Subcutaneous adipose tissue (tissue), 4 donors: ENCODE results near the gene SH3BP4. TPM values are rescaled to one million over a fixed set of nuclear protein-coding genes. Genes with fewer than 3 reads are reported as not detected.

Experiments
- total RNA-seq, 4 donors: library from RNA; depleted of rRNA; stranded (reverse); fragments of >200 nt; gene quantifications; one replicate each; pipeline ENCODE4 v1.1.0, GENCODE V29; 2016
- TF ChIP-seq, protein P1 (sequence below): fragments of 450-650 bp; IDR thresholded peaks from one replicate; pipeline ENCODE4 v1.5.1; 2016; ENCODE audit warnings: low read depth, mild to moderate bottlenecking, control low read depth, antibody characterized with exemption, moderate library complexity

The SH3BP4 gene
- total RNA-seq, 4 donors from 2014 or later: 12.4 to 35.6 (median 24.1) TPM

DNA sequence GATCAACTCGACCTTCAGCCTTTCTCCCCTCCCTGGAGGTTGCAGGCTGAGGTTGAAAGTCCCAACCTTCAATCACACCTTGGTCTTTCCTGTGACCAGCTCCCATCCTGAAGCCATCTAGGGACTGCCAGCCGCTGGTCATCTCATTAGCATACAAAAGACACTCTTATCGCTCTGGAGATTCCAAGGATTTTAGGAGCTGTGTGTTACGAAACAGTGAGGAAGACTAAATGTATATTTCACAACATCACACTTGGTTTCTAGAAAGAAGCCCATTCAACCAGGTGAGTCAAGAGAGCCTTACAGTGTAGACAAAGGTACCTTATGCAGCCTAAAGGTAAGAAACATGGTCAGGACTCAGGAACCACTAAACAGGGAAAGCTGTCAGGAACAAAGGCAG lies 126.4 kb downstream of the SH3BP4 start:
- TF ChIP-seq, protein P1, sequence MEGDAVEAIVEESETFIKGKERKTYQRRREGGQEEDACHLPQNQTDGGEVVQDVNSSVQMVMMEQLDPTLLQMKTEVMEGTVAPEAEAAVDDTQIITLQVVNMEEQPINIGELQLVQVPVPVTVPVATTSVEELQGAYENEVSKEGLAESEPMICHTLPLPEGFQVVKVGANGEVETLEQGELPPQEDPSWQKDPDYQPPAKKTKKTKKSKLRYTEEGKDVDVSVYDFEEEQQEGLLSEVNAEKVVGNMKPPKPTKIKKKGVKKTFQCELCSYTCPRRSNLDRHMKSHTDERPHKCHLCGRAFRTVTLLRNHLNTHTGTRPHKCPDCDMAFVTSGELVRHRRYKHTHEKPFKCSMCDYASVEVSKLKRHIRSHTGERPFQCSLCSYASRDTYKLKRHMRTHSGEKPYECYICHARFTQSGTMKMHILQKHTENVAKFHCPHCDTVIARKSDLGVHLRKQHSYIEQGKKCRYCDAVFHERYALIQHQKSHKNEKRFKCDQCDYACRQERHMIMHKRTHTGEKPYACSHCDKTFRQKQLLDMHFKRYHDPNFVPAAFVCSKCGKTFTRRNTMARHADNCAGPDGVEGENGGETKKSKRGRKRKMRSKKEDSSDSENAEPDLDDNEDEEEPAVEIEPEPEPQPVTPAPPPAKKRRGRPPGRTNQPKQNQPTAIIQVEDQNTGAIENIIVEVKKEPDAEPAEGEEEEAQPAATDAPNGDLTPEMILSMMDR: no peak

DNA sequence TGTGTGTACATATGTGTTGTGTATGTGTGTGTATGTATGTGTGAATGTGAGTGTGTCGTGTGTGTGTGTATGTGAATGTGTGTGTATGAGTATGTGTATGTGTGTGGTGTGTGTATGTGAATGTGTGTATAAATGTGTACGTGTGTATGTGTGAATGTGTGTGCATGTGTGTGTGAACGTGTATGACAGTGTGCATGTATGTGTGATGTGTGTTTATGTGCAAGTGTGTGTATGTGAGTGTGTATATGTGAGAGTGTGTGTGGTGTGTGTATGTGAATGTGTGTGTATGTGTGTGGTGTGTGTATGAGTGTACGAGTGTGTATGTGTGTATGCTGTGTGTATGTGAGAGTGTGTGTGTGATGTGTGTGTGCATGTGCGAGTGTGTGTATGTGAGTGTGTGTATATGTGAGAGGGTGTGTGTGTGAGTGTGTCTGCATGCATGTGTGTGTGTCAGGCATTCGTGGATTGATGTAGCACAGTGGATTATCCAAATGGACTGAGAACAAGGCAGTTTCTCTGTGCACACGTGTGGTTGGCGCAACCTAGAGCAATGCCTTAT lies 127.2 kb downstream of the SH3BP4 start:
- TF ChIP-seq, protein P1: no peak

DNA sequence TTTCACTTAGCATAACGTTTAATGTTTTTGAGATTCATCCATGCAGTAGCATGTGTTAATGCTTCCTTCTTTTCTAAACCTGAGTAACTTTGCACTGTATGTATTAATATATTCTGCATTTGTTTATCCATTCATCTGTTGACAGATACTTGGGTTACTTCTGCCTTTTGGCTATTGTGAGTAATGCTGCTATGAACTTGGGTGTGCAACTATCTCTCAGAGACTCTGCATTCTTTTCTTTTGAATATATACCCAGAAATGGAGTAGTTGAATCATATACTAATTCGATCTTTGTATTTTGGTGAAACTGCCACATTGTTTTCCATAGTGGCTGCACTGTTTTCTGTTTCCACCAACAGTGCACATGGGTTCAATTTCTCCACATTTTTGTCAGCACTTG lies 128.3 kb downstream of the SH3BP4 start:
- TF ChIP-seq, protein P1: no peak

DNA sequence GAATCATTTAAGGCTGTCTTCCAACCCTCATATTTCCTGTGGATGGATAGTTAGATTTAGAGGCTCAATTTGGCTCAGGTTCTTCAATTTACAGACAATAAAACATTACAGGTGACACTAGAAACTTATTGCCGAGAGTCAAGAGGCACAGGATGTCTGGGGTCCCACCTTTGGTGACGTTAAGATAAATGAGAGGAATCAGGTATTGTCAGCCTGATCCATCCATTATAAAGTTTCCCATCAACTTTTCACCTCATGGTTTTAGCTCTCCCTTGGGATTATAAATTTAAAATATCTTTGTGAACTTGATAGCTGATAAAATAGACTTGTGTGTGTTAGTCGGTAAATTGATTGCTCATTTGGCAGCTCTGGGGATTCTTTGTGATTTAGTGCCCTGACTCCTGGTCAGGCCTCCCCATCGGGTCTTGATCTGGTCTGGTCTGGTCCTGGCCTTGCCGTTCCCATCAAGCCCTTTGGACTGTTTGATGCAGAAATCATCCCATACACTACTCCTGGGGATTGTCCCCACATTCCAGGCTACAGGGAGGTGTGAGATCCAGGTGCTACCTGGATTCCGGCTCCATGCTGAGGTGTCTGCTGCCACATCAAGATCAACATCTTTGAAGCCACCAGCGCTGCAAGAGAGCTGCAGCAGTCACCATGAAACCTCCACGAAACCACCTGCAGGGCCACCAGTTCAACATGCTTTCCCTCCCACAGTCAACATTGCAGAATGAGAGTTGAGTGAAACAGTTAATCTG lies 130.9 kb downstream of the SH3BP4 start:
- TF ChIP-seq, protein P1: no peak

DNA sequence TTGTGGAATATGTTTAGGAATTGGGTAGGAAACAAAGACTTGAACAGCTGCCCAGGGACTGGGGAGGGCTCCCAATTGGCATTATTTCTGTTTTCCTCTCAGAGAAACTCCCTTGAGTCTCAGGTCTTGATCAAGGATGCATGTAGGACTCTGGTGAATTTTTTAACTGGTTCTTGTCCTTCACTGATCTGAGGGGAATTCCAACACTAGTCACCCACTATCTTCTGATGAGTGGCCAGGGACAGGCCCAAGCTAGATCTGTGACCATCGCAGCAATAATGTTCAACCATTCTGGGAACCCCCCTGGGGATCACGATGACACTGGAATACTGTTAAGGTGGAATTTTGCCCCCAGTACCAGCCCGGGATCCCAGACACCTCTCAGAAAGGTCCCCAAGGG lies 132.0 kb downstream of the SH3BP4 start:
- TF ChIP-seq, protein P1: no peak

DNA sequence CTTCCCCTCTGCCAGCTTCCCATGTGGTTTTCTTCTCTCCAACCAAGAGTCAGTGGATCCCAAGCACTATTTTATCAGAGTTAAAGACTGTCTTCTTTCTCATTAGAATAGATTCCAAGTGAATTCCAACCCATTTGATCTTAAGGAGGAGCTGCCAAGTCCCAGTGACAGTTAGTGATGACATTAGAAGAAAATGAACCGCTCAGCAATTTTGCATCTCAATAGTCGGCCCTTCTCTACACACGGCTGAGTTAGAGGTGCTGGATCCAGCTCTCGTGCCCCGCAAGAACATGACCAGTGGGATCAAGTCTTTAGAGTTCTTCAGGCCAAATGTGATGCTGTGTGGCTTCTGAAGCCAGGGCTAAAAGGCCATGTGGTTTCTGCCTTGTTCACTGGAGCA lies 132.6 kb downstream of the SH3BP4 start:
- TF ChIP-seq, protein P1: no peak

DNA sequence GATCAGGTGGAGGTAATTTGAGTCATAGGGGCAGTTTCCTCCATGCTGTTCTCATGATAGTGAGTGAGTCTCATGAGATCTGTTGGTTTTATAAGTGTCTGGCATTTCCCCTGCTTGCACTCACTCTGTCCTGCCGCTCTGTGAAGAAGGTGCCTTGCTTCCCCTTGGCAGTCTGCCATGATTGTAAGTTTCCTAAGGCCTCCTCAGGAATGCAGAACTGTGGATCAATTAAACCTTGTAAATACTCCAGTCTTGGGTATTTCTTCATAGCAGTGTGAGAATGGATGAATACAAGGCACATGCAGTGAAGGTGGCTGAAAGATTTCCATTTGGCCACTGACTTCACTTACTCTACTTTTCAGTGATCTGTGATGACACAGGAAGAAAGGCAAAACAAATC lies 133.7 kb downstream of the SH3BP4 start:
- TF ChIP-seq, protein P1: no peak
